C4-2B (cell line): Measurements from ENCODE around the gene ARHGAP4.

Source experiments
- H3K27ac ChIP-seq: fragments of 450-650 bp; 2 replicates; pipeline ENCODE4 v1.5.1; 2017
- CTCF ChIP-seq: fragments of 450-650 bp; conservative IDR thresholded peaks from 2 replicates; pipeline ENCODE4 v1.5.1; 2017; ENCODE audit warnings: mild to moderate bottlenecking
- ZFX ChIP-seq: fragments of 450-650 bp; IDR thresholded peaks from 2 replicates; pipeline ENCODE4 v1.6.1; 2017

The ARHGAP4 gene

GRCh38 chrX:153925739-153926551 is at the start of gene ARHGAP4:
ARHGAP4 (minus strand) TSS chrX:153926264; CDS start chrX:153926202, 62 bp downstream.
- TF ChIP-seq CTCF (no peak), ZFX (no peak)
- H3K27ac ChIP-seq: peak within 1 kb of the TSS; percentile 92

GRCh38 chrX:153974726-153975286 is 48.7 kb upstream of the ARHGAP4 start:
- no peak for TF ChIP-seq ZFX
- TF ChIP-seq CTCF: no peak
- H3K27ac ChIP-seq: peak overlapping the region; percentile 100

GRCh38 chrX:153974003-153974725 is 48.1 kb upstream of the ARHGAP4 start:
- peak overlapping the region; percentile 100 for H3K27ac ChIP-seq
- TF ChIP-seq CTCF (no peak), ZFX (no peak)

GRCh38 chrX:153973127-153974002 is 47.3 kb upstream of the ARHGAP4 start:
- H3K27ac ChIP-seq: peak overlapping the region; percentile 100
- no peak for TF ChIP-seq ZFX

GRCh38 chrX:153972368-153973126 is 46.5 kb upstream of the ARHGAP4 start, which contains the start of gene TMEM187:
TMEM187 (plus strand) TSS chrX:153972754; CDS start chrX:153982063, 9,309 bp downstream.
- peak within 1 kb of the TSS; percentile 100 for H3K27ac ChIP-seq

More at GRCh38 chrX:153972368-153973126, 46.5 kb upstream of the ARHGAP4 start, which contains the start of gene TMEM187:
- TF ChIP-seq ZFX: peak; percentile 70; the same call in 1 of the 2 replicates
- no peak for TF ChIP-seq CTCF
